GM18868 (cell line): Measurements from ENCODE around the gene PAQR9.

Experiments
- ATAC-seq: cut with Tn5 transposase; IDR thresholded peaks from one replicate; pipeline ENCODE4 v1.9.1; 2021; ENCODE audit warnings: mild to moderate bottlenecking, moderate library complexity; ENCODE audit not compliant: unreplicated experiment

Gene PAQR9

GRCh38 chr3:142951794-142952193, 11.7 kb downstream of the PAQR9 start:
- ATAC-seq: no peak

GRCh38 chr3:142950972-142951371, 12.5 kb downstream of the PAQR9 start:
- ATAC-seq: no peak

- ATAC-seq: no peak
Measured at GRCh38 chr3:142947799-142948575, 15.5 kb downstream of the PAQR9 start.

- no peak for ATAC-seq
Measured at GRCh38 chr3:142947352-142947751, 16.1 kb downstream of the PAQR9 start.

GRCh38 chr3:142946861-142947260, 16.6 kb downstream of the PAQR9 start:
- no peak for ATAC-seq

- ATAC-seq: peak; percentile 17
Measured at GRCh38 chr3:142945023-142945422, 18.5 kb downstream of the PAQR9 start.

- peak; percentile 47 for ATAC-seq
Measured at GRCh38 chr3:142944342-142944741, 19.1 kb downstream of the PAQR9 start.

- peak; percentile 11 for ATAC-seq
Measured at GRCh38 chr3:142943870-142944269, 19.6 kb downstream of the PAQR9 start.

GRCh38 chr3:142943349-142943748, 20.1 kb downstream of the PAQR9 start:
- no peak for ATAC-seq

GRCh38 chr3:142941373-142942123, 21.9 kb downstream of the PAQR9 start:
- no peak for ATAC-seq

- peak; percentile 61 for ATAC-seq
Measured at GRCh38 chr3:142940472-142940871, 23.0 kb downstream of the PAQR9 start.

- ATAC-seq: no peak
Measured at GRCh38 chr3:142940000-142940399, 23.5 kb downstream of the PAQR9 start.

- ATAC-seq: no peak
Measured at GRCh38 chr3:142935963-142936362, 27.5 kb downstream of the PAQR9 start.

GRCh38 chr3:142934887-142935269, 28.6 kb downstream of the PAQR9 start:
- no peak for ATAC-seq

GRCh38 chr3:142934128-142934886, 29.2 kb downstream of the PAQR9 start:
- ATAC-seq: no peak

GRCh38 chr3:142931222-142931621, 32.3 kb downstream of the PAQR9 start:
- peak; percentile 94 for ATAC-seq

GRCh38 chr3:142930463-142930862, 33.0 kb downstream of the PAQR9 start:
- no peak for ATAC-seq

- no peak for ATAC-seq
Measured at GRCh38 chr3:142929890-142930289, 33.6 kb downstream of the PAQR9 start.

- peak; percentile 67 for ATAC-seq
Measured at GRCh38 chr3:142929109-142929508, 34.4 kb downstream of the PAQR9 start.

- no peak for ATAC-seq
Measured at GRCh38 chr3:142926368-142926944, 37.0 kb downstream of the PAQR9 start.

- no peak for ATAC-seq
Measured at GRCh38 chr3:142925140-142925539, 38.3 kb downstream of the PAQR9 start.
